K562 treated with DMSO at 1 percent for 24 hours (cell line): ENCODE data around the gene ATOX1. TPM values are rescaled to one million over a fixed set of nuclear protein-coding genes. Genes with fewer than 3 reads are reported as not detected.

Source experiments
- total RNA-seq: library from RNA; unstranded; fragments of 300-600 nt; gene quantifications from 2 replicates; pipeline ENCODE4 v1.2.3, GENCODE V29; 2022; ENCODE audit warnings: low read depth; ENCODE audit not compliant: insufficient read depth

ATOX1 gene, protein sequence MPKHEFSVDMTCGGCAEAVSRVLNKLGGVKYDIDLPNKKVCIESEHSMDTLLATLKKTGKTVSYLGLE
- 86.6 and 102 TPM in 2 replicates for total RNA-seq

DNA sequence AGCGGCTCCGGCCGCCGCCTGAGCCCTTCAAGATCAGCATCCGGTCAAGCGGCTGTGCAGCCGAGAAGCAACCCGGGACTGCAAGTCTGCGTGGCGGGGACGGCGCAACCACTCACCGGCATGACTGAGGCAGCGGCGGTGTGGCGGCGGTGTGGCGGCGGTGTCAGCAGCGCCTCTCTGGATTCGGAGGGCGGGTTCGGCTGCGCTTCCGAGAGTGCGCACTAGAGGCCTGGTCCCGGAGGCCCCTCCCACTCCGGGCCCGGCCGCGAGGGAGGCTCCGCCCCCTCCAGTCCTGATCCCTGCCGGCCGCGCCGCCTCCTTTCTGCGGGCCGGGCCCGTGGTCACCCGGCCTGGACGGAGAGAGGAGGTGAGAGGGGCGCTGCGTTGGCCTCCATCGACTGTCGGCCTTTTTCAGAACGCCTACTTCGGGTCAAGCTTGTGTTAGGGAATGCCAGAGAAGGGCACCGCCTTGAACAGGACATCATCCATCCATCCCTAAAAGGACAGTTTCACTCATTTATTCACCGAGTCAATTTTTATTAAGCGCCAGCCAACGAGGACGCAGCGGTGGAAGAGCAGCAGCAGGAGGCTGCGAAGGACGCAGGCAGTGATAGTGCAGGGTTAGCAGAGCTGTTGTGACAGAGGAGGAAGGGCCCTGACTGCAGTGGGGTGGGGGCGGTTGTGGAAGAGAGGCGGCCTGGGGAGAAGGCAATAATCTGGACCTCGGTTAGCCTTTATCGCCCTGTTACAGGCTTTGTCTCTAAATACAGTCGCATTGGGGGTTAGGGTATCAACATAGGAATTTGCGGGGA lies at the start of gene ATOX1:
Gene ATOX1 (minus strand): TSS at position 202 of the 812 bp plus-strand sequence. CDS start 80 bp downstream, at position 122.

DNA sequence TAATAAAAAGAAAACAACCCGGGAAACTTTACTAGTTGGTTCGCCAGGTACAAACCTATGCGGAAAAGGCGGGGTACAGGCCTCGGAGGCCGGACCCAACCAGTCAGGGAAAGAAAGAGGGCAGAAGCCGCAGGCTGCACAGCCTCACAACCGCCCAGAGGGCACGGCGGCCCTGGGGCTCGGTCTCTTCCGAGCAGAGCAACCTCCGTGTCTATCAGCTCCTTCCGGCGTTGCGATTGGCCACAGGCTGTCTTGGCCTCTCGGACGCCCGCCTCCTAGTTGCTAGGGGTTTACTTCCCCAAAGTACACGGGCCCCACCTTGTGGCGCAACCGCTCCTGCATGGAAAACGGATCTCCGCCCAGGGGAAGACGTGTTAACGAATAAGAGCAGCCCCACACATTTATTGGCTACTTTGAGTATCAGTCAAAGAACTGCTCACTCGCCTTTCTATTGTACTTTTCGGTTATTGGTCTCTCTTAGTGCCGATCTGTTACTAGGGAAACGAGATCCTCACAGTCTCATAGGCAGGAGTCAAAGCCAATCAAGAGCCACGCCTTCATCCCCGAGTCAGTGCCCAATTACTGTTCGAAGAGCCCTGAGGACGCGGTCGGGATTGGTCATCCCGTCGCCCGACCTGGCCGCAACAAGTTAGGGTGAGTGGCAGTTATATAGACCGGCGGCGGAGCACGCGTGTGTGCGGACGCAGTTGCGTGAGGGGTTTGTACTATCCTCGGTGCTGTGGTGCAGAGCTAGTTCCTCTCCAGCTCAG lies 13.0 kb upstream of the ATOX1 start, which contains the start of gene G3BP1:
Gene G3BP1 (plus strand): TSS at position 696 of the 770 bp plus-strand sequence. CDS start 14,667 bp downstream, outside the sequence.

Other genes starting within 250 kb of the ATOX1 start
- 0.06 and 0.07 TPM in 2 replicates for gene FAT2, start 167.3 kb downstream of the ATOX1 start, total RNA-seq
- 16.0 and 16.8 TPM in 2 replicates for gene SPARC, start 71.7 kb downstream of the ATOX1 start, total RNA-seq
- gene G3BP1, start 13.3 kb upstream of the ATOX1 start, total RNA-seq: 44.6 and 52.5 TPM in 2 replicates
- gene GLRA1, start 166.2 kb upstream of the ATOX1 start, total RNA-seq: not detected in 2 replicates